HG03025 (cell line): ENCODE measurements around the gene ADK.
A peak's percentile ranks its signal among the peaks of the same experiment; 100 is the strongest.

ENCODE experiments used
- ATAC-seq: cut with Tn5 transposase; IDR thresholded peaks from one replicate; pipeline ENCODE4 v1.9.1; 2021; ENCODE audit warnings: mild to moderate bottlenecking, moderate library complexity; ENCODE audit not compliant: unreplicated experiment, low FRiP score

The ADK gene

DNA sequence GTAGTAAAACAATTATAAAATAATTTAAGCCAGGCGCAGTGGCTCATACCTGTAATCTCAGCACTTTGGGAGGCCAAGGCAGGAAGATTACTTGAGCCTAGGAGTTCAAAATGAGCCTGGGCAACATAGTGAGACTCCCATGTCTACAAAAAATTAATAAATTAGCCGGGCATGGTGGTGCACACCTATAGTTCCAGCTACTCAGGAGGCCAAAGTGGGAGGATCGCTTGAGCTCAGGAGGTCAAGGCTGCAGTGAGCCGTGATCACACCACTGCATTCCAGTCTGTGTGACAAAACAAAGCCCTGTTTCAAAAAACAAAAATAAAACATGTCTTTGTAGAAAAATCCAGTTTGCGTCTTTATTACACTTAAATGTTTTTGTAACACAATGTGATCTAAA lies 533.4 kb downstream of the ADK start:
- ATAC-seq: no peak

DNA sequence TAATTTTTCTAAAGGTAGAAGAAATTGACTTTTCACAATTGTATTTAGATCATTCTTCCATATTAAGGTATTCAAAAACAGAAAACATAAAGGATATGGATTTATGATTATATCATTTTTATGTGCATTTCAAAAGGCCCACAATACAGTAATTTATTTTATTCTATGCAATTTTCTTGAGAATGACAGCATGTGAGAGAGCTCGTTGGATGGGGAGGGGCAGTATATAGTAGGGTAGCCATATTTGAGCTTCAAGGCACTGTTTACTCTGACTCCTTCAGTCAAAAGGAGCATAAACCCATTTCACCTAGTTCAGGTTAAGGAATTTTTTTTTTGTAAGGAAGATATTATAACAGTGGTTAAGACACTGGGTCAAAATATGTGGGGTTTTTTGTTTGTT lies 534.5 kb downstream of the ADK start:
- no peak for ATAC-seq

DNA sequence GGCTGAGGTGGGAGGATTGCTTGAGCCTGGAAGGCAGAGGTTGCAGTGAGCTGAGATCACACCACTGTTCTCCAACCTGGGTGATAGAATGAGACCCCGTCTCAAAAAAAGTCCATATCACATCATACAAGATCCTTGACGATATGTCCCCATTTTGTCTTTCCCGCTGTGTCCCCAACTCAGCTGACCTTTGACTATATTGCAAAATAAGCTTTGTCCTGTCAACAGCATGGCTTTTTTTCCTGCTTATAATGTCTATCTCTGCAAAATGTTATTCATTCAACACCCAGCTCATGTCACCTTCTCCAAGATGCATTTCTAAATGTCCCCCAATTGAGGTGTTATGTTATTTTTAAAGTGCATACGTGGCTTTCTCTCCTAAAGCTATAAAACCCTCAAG lies 539.4 kb downstream of the ADK start:
- ATAC-seq: no peak

DNA sequence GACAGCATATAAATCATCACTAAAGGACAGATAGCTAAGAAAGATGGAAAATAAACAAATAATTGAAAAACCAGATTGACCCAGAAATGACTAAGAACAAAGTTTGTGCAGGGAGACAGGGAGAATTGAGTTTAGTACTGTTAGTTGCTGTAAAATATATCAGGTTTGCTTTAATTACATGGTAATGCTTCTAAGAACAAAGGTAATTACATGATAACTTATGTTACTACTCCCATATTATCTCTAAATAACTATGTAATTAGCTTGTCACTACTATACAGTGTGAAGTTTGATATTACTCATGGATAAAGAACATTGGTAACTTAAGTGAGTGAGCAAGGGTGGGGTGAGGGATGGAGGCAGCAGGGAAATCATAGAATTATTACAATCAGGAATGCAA lies 540.1 kb downstream of the ADK start:
- no peak for ATAC-seq

DNA sequence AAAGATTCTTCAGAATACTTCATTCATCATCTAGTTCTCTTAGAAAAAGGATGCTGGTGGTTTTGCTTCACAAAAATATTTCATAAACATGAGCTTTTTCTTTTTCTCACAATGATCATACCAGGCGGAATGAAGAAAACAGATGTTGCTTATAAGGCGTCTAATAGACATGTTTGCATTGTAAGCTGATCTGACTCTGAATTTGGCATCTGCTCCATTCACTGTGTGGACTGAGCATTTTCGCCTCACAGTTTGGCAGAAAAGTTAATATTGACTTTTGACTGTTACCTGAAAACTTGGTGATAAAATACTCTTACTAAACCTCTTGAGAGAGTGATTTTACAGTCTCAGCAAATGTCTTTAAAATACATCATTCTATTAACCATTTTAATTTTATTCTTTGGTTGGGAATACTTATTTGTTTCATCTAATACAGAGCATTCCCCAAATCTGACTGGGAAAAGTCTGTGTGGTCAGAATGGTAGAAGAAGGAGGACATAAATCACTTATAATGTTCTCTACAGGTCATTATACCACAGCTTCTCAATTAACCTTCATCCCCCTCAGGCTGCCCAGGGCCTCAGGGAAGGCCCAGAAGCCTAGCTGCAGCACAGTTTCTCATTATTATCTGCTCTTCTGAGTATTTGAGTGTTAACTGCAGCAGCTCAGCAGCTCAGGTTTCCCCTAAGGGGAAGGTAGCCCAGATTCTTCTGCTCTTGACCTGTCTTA lies 553.8 kb downstream of the ADK start:
- no peak for ATAC-seq

DNA sequence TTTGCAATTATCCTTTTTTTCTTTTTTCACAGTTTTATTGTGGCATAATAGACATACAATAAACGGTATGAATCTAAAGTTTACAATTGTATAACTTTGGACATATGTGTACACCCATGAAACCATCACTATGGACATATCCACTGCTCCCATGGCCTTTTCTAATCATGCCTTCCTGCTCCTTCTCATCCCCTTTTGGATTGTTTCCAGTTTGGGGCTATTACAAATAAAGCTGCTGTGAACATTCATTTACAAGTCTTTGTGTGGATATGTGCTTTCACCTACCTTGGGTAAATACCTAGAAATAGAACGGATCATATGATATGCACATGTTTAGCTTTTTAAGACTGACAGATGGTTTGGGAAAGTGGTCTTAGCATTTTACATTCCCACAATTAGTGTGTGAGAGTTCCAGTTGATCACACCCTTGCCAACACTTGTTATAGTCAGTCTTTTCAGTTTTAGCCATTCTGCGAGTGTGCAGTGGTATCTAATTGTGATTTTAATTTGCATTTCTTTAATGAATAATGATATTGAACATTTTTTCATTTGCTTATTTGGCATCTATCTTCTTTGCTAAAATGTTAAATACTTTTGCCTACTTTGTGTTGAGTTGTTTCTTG lies 554.4 kb downstream of the ADK start:
- ATAC-seq: no peak

DNA sequence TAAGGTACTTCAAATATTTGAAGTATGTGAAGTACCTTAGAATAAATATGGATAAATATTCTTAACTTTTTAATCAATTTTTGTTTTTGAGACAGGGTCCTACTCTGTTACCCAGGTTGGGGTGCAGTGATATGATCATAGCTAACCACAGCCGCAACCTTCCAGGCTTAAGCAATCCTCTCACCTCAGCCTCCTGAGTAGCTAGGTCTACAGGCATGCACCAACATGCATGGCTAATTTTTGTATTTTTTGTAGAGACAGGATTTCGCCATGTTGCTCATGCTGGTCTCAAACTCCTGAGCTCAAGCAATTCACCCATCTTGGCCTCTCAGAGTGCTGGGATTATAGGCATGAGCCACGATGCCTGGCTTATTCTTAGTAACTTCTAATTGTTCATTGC lies 555.9 kb downstream of the ADK start:
- ATAC-seq: no peak

DNA sequence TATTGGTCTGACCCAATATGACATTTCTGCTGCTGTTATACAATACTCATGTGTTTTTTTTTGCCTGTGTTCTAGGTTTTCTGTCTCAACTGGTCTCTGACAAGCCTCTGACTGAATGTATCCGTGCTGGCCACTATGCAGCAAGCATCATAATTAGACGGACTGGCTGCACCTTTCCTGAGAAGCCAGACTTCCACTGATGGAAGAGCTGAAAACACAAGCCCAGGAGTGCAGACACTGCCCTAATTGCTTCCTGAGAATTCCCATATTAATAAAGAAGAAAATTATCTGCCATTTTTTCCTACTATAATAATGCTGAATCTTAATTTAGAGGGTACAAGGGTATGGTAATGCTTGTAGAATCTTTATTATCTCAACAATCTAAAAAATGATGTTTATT lies 557.2 kb downstream of the ADK start:
- no peak for ATAC-seq

DNA sequence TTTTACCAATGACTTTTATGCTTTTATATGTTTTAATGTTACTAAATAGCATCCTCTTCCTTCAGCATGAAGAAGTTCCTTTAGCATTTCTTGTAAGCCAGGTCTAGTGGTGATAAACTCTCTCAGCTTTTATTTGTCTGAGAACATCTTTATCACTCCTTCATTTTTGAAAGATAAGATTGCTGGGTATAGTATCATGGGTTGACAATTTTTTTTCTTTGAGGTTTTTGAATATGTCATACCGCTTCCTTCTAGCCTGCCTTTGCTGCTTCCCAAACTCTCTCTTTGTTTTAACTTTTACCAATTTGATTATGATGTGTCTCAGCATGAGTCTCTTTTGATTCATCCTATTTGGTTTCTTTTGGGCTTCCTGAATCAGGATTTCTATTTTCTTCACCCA lies 567.2 kb downstream of the ADK start:
- no peak for ATAC-seq

DNA sequence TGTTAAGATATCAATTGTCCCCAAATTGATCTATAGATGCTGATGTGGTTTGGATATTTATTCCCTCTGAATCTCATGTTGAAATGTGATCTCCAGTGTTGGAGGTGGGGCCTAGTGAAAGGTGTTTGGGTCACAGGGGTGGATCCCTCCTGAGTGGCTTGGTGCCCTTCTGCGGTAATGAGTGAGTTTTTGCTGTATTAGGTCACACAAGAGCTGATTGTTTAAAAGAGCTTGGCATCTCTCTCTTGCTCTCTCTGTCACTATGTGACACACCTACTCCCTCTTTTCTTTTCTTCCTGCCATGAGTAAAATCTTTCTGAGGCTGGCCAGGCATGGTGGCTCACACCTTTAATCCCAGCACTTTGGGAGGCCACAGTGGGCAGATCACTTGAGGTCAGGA lies 577.2 kb downstream of the ADK start:
- no peak for ATAC-seq

DNA sequence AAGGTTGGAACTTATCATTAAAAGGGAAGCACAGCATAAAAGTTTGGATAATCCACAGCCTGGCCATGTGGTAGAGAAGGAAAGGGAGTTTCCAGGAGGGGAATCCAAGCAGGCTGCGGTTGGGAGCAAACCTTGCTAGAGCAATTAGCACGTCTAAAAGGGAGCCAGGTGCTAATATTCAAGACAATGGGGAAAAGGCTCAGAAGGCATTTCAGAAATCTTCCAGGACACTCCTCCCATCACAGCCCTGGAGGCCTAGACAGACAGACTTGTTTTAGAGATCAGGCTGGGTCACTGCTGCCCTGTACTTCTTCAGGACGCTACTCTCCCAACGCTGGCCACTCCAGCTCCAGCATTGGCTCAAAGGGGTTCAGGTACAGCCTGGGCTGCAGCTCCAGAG lies 579.2 kb downstream of the ADK start:
- ATAC-seq: no peak

DNA sequence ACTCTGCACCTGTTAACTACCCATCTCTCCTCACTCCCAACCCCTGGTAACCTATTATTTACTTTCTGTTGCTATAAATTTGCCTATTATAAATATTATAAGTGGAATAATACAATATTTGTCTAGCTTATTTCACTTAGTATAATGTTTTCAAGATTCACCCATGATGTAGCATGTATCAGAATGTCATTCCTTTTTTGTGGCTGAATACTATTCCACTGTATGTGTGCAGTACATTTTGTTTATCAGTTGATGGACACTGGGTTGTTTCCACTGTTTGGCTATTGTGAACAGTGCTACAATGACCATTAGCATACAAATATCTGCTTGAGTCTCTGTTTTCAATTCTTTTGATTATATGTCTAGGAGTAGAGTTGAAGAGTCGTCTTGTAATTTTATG lies 582.6 kb downstream of the ADK start:
- ATAC-seq: no peak

DNA sequence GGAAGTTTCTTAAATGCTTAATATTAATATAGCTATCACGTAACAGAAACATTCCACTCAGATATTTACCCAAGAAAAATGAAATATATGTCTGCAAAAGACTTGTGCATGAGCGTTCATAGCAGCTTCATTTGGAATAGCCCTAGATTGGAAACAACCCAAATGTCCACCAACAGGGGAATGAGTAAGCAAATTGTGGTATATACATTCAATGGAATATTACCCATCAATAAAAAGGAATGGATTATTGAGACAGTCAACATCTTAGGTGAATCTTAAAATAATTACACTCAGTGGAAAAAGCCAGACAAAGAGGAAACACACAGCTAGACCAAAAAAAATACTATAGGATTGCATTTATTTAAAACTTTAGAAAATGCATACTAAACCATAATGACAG lies 585.0 kb downstream of the ADK start:
- ATAC-seq: no peak

DNA sequence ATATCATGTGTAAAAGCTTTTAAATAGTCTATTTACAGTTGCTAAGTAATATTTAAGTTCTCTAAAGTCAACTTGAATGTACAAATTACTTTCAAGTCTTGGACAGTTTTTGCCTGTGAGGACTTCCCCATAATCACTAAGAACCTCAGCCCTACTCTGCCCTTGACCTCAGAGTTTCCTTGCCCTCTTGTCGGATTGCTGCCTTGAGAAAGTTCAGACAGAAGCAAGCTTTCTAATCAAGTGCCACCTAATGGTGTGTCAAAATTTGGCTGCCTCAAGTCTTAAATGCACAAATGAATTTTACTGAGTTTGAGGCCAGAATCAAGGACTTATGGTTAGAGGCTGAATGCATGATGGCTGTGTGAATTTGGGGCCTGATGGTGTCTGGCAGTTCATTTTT lies 587.0 kb downstream of the ADK start:
- no peak for ATAC-seq

DNA sequence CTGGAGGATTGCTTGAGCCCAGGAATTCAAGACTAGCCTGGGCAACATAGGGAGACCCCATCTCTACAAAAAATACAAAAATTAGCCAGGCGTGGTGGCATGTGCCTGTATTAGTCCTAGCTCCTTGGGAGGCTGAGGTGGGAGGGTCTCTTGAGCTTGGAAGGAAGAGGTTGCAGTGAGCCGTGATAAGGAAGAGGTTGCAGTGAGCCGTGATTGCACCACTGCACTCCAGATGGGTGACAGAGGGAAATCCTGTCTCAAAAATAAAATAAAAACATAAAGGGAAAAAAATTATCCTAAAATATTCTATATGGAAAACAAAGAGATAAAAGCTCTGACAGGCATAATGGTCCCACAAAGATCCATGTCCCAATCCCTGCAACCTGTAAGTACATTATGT lies 587.5 kb downstream of the ADK start:
- no peak for ATAC-seq

DNA sequence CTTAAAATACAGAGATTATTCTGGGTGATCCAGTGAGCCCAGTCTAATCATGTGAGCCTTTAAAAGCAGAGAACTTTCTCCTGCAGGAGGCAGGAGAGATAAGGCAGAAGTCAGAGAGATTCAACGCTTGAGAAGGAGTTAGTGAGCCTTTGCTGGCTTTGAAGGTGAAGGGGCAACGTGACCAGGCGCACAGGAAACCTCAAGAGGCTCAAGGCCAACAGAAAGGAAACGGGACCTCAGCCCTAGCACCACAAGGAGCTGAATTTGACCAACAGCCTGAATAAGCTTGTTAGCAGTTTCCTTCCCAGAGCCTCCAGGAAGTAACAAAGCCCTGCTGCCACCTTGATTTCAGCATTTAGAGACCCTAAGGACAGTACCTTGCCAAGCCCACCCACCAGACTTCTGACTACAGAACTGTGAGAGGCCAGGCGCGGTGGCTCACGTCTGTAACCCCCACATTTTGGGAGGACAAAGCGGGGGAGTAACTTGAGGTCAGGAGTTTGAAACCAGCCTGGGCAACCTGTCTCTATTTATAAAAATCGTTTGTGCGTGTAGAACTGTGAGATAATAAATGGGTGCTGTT lies 588.1 kb downstream of the ADK start:
- peak; percentile 79 for ATAC-seq

DNA sequence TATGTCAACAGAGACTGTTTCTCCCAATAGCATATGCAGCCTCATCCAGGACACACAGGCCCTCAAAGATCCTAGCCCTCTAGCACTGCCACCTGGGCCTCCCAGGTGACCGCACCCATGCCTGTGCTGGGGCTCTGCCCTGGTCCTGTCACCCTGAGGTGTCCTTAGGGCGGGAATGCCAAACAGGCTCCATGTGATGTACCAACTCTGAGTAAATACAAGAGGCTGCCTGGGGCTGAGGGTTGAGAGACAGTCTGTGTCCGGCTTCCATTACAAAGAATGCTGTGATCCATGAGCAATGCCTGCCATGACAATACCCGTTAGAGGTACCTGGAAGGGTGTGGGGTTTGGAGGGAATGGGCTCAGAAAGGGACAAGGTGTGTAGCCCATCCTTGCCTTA lies 592.4 kb downstream of the ADK start:
- no peak for ATAC-seq

DNA sequence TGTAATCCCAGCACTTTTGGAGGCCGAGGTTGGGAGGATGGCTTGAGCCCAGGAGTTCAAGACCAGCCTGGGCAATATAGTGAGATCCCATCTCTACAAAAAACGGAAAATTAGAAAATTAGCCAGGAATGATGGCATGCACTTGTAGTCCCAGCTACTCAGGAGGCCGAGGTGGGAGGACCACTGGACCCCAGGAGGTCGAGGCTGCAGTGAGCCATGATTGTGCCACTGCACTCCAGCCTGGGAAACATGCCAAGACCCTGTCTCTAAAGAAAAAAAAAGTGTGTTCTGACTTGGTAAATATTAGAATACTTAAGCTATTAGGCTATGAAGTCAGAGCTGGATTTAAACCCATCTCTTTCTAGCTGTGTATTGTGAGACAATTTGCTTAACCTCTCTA lies 594.4 kb downstream of the ADK start:
- no peak for ATAC-seq

DNA sequence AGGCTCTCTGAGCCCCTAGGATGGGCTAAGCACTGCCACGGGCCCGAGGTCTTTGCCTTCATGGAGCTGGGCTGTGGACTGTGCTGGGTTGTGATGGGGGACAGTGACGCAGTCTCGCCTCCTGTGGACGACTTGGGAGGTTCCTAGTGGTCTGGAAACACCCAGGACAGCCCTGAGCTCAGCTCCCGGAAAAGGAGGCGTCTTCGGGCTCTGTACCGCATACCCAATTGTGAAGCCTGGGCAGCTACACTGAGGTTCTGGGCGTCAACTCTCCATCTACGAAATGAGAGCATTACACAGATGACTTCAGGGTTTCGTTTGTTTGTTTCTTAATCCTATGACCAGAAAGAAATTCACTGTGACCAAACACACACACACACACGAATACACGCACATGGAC lies 595.8 kb downstream of the ADK start:
- no peak for ATAC-seq

DNA sequence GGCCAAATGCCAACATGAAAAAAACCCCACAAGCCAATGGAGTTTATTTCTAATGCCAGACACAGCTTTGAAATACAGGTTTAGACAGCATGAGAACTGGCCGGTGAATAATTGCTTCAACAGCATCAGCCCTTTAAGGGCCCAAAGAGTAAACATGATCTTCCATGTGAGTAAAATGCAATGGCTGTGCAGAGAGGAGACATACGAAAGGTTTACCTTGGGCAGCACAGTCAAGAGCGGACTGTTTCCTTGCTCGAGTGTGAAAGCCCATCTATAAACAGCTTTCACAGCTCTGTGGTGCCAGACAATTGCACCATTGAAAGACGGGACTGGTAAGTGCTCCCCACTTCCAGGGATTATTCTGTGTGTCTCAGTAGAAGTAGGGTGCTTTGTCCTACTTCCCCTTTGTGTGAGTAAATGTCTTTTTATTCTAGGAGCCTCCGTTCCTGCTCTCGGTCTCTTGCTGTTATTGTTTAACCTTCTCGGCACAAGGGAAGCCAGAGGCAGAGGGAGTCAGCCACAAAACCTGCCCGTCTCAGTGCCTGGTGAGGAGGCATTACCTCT lies 597.5 kb downstream of the ADK start:
- no peak for ATAC-seq

DNA sequence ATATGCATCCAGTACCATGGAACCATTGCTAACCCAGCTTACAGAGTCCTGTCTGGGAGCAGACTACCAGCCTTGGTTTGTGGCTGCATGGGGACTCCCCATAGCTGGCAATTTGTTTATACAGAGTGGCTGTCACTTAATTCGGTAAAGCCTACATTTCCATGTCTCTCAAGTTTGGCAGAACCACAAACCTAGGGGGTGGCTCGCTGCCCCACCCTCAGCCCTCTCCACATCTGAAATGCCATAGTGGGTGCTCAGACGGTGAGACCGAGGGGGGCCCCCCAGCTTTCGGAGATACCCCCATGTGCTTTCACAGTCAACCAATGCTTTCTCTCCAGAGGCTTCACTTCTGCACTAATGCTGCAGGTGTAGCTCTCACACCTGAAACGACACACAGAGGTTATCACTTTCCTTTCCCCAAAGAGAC lies 599.8 kb downstream of the ADK start:
- no peak for ATAC-seq
